Fibroblast of pulmonary artery (primary cell): Measurements from ENCODE around the gene ATF7.

Source experiments
- DNase-seq: peaks from one replicate; pipeline ENCODE4 v3.0.0-alpha.2; 2010; ENCODE audit warnings: low read depth
- H3K4me3 ChIP-seq: replicated peaks from 2 replicates; pipeline ENCODE4 v1.5.1; 2011; ENCODE audit warnings: low read depth, mild to moderate bottlenecking, control low read depth, low read length, moderate library complexity
- TF ChIP-seq, protein P1 (sequence below): IDR thresholded peaks from 2 replicates; pipeline ENCODE4 v1.5.1; 2011; ENCODE audit warnings: mild to moderate bottlenecking, control low read depth, low read length, inconsistent platforms; ENCODE audit errors: missing control alignments

Gene ATF7

DNA sequence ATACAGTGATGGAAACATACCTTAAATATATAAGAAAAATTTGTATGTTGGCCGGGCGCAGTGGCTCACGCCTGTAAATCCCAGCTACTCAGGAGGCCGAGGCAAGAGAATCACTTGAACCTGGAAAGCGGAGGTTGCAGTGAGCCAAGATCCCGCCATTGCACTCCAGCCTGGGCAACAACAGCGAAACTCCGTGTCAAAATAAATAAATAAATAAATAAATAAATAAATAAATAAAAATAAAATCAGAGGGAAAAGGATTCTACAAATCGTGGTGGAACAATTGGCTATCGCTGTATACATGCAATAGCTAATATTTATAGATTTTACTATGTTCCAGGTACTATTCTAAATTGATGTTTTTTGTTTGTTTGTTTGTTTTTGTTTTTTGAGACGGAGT lies 1.7 kb upstream of the ATF7 start:
- H3K4me3 ChIP-seq: no peak overlapping the region
- DNase-seq: no peak
- TF ChIP-seq, protein P1, sequence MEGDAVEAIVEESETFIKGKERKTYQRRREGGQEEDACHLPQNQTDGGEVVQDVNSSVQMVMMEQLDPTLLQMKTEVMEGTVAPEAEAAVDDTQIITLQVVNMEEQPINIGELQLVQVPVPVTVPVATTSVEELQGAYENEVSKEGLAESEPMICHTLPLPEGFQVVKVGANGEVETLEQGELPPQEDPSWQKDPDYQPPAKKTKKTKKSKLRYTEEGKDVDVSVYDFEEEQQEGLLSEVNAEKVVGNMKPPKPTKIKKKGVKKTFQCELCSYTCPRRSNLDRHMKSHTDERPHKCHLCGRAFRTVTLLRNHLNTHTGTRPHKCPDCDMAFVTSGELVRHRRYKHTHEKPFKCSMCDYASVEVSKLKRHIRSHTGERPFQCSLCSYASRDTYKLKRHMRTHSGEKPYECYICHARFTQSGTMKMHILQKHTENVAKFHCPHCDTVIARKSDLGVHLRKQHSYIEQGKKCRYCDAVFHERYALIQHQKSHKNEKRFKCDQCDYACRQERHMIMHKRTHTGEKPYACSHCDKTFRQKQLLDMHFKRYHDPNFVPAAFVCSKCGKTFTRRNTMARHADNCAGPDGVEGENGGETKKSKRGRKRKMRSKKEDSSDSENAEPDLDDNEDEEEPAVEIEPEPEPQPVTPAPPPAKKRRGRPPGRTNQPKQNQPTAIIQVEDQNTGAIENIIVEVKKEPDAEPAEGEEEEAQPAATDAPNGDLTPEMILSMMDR: no peak

- DNase-seq: no peak
- peak overlapping the region; percentile 92 for H3K4me3 ChIP-seq
- TF ChIP-seq, protein P1: no peak
Measured at GRCh38 chr12:53626702-53627169, 554 bp upstream of the ATF7 start.

GRCh38 chr12:53625373-53625945 lies 723 bp downstream of the ATF7 start:
- H3K4me3 ChIP-seq: peak overlapping the region; percentile 92
- TF ChIP-seq, protein P1: no peak
- no peak for DNase-seq

DNA sequence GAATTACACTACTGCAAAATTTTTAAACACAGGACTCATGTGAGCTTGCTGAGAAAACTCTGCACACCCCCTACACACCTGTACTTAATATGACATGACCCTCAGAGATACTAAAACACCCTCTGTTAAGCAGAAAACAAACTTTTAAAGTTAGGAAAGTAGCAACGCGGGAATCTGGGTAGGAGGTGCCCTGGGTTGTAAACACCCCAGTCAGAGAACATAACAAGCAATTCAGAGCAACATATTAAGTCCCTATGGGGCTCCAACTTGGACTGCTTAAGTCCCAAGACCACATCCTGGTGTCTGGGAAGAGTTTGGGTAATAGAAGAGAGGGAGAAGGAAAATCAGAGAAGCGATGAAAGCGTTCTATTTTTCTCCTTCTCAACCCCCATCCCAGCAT lies 1.2 kb downstream of the ATF7 start:
- H3K4me3 ChIP-seq: peak overlapping the region; percentile 92
- TF ChIP-seq, protein P1: no peak
- DNase-seq: no peak

DNA sequence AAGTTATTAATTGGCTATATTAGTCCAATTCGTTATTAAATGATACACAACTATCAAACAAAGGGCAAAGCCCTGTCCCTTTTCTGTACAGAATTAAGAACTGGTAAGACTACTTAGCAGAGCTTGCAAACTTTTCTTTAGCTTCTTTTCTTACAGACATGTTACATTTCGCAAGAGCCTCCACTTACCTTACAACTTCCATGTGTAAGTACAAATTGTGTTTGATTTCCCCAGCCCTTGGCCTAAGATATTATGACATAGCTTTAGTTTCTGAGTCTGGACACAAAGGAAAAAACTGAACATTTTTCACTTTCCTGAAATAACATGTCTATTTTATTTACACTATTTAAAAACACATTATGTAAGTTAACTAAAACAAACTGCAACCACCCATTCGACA lies 1.7 kb downstream of the ATF7 start:
- DNase-seq: peak; percentile 44
- TF ChIP-seq, protein P1: no peak
- peak overlapping the region; percentile 92 for H3K4me3 ChIP-seq

DNA sequence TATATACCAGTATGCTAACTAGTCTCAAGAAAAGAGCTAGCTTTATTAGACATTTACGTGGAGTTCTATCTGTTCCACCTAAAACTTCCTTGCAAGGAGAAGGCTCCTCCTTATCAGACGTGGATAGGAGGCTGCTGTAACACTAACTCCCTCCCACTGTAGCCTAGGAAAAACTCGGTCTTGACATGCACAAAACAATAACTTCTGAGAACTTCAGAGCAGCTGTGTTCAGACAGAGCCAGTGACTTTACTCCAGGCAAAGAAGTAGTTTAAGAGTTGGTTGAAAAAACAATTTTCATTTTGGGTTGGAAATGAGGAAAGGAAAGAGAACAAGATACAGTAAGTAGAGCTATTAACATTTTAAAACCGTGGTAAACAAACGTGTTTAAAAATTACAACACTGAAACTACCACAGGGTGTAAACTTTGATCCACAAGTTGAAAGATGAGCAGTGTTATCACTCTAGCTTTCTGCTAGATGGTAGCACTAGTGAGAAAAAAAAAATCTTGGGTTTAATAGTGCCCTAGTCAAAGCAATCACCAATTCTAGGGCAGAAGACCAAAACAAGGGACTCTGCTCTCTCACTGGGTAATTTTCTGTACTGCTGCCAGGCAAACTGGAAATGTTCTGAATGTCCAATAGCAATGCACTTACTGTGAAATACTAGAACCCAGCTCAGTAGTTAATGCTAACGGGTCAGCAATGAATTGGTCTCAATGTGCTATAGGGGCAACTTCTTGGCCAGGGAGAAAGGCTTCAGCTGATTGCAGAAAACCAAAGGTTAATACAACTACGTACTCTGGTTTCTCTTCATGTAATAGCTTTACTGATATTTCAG lies 2.4 kb downstream of the ATF7 start:
- peak overlapping the region; percentile 92 for H3K4me3 ChIP-seq
- TF ChIP-seq, protein P1: no peak
- peak; percentile 81 for DNase-seq
